GM18498 (cell line): Measurements from ENCODE around the gene CROT.

Experiments
- ATAC-seq: cut with Tn5 transposase; IDR thresholded peaks from one replicate; pipeline ENCODE4 v1.9.1; 2021; ENCODE audit warnings: mild to moderate bottlenecking, moderate library complexity; ENCODE audit not compliant: unreplicated experiment

CROT gene

GRCh38 chr7:87341441-87341840 lies 4.0 kb upstream of the CROT start:
- ATAC-seq = peak; percentile 18

DNA sequence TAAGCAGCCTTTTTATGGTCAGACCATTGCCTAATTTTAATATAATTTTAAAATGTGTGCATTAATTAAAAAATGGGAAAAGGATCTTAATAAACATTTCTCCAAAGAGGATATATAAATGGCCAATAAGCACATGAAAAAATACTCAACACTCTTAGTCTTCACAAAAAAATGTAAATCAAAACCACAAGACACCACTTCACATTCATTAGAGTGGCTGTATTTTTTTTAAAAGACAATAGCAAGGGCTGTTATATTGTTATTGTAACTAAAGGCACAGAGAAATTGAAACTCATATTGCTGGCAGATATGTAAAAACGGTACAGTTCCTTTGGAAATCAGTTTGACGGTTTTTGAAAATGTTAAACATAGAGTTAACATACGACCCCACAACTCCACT lies 3.2 kb upstream of the CROT start:
- ATAC-seq = no peak

DNA sequence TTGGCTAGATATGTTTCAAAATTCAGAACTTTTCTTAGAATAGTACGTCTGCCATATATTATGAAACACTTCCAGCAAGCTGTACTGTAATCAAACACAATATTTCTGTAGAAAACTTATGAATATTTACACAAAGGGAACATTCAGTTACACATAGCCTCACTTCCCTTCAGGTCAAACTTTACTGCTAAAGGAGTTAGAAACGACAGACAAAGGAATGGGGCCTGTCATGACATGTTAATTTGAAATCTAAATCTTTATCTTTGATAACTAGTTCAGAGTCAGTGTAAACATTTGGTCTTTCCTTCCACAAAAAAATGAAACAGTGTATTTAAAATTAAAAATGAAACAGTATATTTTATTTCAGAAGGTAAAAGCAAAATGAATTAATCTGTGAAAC lies 1.0 kb upstream of the CROT start:
- ATAC-seq = no peak

- peak; percentile 5 for ATAC-seq
These were observed 503 bp downstream of the CROT start for GRCh38 chr7:87345962-87346371.

DNA sequence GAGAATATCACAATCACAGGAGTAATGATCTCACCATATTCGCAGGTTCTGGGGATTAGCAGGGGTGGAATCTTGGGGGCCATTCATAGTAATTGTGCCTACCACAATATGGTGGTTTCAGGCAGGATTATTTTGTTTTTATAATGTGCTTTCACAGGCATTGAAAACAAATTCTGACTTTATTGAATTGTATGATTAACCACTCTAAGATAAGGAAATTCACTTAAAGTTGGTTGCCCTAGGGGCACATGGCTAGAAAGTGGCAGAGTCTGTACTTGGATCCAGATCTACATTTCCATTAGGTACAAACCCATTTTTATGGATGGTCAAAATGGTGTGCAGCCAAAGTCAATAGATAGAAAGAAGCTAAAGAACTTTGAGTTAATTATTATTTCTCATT lies 1.7 kb downstream of the CROT start:
- ATAC-seq = no peak

DNA sequence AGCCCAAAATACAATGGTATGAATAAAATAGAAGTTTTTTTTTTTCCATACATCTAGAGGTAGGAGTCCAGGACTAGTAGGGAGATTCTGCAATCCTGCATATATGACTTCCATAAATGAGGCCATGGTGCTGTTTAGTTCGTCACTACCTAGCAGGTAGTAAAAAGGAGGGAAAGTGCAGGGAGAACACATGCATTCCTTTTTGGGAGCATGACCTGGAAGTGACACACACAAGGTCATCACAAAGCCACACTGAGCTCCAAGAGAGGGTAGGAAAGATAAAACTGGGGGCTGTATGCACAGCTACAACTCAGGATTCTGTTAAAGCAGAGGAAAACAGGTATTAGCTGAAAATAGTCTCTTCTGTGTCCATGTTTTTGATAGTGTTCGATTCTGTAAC lies 2.2 kb downstream of the CROT start:
- ATAC-seq = no peak

GRCh38 chr7:87354749-87355148 lies 9.3 kb downstream of the CROT start:
- no peak for ATAC-seq

GRCh38 chr7:87356448-87356847 lies 11.0 kb downstream of the CROT start:
- no peak for ATAC-seq

DNA sequence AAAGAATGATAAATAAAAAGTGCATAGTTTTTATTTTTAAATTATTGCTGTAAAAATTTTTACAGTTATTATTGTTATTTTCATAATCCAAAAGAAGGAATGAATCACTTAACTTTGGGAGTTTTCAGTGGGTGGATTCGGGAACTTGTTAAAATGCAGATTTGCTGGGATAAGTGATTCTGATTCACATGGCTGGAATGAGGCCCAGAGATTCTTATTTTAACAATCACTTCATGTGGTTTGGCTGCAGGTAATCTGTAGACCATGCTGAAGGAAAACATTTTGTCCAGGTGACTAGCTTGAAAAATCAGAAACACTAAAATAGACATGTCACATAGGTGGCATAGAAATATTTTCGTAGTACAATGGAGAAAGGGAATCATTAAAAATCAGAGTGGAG lies 13.9 kb downstream of the CROT start:
- ATAC-seq = no peak

DNA sequence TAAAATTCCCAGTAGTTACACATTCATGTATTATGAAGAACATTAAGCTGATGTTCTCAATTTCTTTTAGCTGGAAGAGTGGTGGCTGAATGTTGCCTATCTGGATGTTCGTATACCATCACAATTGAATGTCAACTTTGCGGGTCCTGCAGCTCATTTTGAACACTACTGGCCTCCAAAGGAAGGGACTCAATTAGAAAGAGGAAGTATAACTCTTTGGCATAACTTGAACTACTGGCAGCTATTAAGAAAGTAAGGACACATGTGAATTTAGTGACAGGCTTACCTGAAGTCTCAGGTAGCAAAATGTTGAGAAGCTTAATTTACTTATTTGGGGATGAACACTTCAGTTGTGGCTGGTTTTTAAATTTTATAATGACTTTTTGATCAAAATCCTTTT lies 15.9 kb downstream of the CROT start:
- no peak for ATAC-seq

GRCh38 chr7:87363342-87363741 lies 17.9 kb downstream of the CROT start:
- ATAC-seq = no peak

DNA sequence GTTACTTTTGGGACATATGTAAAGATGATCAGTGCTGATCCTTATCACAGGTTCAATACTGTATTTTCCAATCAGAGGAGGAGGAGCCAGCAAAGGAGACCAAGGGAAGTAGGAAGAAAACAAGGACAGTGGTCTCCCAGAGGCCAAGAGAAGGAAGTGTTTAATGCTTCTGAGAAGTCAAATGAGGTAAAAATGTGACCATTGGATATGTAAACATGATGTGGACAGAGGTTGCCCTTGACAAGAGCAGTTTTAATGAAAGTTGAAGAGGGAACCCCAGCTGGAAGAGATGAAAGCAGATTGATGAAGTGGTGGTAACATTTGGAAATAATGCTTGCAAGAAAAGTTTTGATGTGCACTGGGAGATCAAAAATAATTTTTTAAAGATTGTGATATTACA lies 18.8 kb downstream of the CROT start:
- no peak for ATAC-seq

- ATAC-seq = no peak
These were observed 23.8 kb downstream of the CROT start for GRCh38 chr7:87369216-87369615.

- no peak for ATAC-seq
These were observed 25.3 kb downstream of the CROT start for GRCh38 chr7:87370660-87371180.

DNA sequence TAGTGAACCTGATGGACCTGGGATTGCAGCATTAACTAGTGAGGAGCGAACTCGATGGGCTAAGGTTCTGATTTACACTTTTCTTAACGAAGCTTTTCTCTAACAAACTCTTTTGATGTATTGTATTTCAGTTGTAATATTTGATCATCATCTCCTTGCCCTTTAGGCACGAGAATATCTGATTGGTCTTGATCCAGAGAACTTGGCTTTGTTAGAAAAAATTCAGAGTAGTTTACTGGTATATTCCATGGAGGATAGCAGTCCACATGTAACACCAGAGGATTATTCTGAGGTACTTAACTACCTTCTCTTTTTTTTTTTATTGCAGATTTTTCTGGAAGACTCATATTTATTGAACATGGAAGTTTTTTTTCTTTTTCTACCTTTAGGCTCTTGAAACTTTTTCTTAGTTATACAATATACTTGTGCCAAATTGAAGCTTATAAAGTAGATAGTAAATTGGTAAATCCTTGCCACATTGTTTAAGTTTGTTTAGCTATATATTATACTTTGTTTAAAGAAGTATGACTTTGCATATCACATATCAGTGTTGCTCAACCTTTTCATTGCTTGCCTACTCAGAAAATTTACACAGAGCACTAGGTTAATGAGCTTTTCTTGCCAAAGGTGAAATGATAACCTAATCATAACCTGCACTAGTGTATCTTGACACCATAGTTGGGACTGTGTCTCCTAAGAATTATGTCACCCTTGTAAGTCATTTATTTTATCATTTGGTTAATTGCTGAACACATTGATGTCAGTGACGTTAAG lies 30.4 kb downstream of the CROT start:
- no peak for ATAC-seq

DNA sequence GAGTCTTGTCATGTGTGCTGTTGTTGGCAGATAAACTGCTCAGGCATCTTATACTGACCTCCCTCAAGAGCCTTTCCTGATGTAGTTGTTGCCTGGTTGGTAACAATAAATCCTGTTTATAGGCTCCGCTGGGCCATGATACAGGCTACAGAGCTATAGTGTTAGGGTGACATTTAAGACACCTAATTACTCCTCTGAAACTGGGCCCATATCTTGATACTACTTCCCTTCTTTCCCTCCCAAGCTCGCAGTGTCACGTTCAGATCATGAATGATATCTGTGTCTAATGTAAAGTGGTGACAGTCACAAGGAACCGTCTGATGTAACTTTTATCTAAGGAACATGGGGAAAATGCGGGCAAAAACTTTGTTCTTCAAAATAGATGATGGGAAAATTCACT lies 35.4 kb downstream of the CROT start:
- ATAC-seq = no peak

- ATAC-seq = no peak
These were observed 45.7 kb downstream of the CROT start for GRCh38 chr7:87391020-87391701.

DNA sequence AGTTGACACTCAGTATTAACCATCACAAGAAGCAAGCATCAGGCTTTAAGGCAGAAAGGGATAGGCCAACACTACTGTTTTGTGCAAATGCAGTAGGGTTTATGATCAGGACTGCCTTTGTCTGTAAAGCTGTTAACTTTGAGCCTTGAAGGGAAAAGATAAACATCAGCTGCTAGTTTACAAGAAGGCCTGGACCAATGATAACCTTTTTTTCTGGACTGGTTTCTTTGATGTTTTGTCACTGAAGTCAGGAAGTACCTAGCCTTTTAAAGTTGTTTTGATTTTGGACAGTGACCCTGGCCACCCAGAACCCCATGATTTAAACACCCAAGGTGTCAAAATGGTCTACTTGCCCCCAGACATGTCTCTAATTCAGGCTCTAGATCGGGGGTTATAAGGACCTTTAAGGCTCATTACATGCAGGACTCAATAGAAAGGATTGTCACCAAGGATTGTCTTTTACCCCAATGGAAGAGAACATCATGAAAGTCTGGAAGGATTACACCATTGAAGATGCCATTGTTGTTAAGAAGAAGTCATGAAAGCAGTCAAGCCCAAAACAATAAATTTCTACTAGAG lies 50.1 kb downstream of the CROT start:
- no peak for ATAC-seq

DNA sequence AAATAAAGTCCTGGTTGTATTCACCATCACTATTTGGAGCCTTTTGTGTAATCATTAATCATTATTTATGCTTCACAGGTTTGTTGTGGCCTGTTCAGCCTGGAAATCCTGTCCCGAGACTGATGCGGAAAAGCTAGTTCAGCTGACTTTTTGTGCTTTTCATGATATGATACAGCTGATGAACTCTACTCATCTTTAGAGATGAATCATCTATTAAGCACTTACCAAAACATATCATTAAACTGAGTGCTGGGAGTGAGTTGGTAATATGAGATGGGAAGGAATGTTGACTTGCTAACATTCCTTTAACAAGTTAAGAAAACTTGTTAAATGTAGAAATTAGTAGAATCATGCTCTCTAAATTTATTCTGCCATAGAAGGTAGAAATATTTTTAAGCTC lies 53.0 kb downstream of the CROT start:
- no peak for ATAC-seq

DNA sequence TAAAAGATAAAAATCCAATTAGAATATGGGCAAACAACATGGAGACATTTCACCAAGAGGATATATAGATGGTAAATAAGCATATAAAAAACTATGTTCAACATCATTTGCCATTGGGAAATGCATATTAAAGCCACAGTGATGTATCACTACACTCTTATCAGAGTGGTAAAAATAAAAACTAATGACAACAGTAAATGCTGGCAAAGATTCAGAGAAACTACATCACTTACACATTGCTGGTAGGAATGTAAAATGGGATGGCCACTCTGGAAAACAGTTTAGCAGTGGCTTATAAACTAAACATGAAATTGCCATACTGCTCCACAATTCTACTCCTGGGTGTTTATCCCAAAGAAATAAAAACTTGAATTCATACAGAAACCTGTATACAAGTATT lies 59.2 kb downstream of the CROT start:
- ATAC-seq = no peak

DNA sequence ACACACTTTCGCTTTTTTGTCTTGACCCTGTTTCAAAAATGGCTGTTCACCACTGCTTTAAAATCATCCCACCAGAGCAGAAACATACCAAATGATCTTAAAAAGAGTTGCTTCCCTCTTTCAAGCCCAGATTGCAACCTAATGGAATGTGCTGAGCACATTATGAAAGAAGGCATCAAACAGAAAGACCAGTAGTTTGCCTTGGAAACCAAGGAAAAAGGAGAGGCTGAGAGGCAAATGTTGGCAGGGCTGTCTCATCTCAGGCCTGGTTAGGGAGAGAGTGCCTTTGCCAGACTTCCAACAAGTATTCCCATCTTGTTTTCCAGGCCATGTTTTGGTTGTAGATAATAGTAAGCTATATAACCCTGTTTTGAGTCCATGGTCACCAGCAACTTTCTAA lies 65.7 kb downstream of the CROT start:
- ATAC-seq = no peak

DNA sequence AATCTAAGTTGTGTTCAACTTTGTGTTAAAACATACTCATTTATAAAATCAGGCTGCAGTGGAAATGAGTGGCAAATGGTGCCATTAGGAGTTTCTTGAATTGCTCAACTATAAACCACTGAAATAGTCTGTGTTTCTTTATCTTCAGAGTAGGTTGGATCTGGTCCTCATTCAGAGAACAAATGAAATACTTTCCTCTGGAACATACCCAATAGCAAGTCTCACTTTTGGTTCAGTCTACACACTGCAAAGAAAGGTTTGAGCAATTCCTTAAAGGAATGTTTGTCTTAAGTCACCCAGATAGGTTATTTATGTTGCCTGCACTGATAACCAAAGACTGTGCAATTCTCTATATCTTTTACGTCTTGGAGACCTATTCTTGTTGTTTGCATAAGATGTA lies 67.6 kb downstream of the CROT start:
- no peak for ATAC-seq
